B cell (primary cell): ENCODE results near the gene GLIPR1. TPM values are rescaled to one million over a fixed set of nuclear protein-coding genes. Genes with fewer than 3 reads are reported as not detected.
"Not testable (repeated sequence)": the region's sequence is repeated elsewhere in the genome, so short reads cannot be mapped to it uniquely, and the experiment has no call there.

Experiments
- ATAC-seq: fragments of 200-7000 bp; cut with Tn5 transposase; one replicate; pipeline ENCODE4 v1.10.0; 2021; ENCODE audit warnings: low read depth, mild to moderate bottlenecking, moderate number of reproducible peaks, moderate library complexity
- CTCF ChIA-PET: fragments of 350-600 bp; sonication (Branson Sonifier 250); formaldehyde crosslinking; loops from one replicate; lab custom pipeline; 2021; ENCODE audit warnings: antibody characterized with exemption, inconsistent platforms; lab: Charles Lee
- POLR2A ChIA-PET: fragments of 350-600 bp; sonication (Branson Sonifier 250); formaldehyde crosslinking; loops from one replicate; lab custom pipeline; 2021; ENCODE audit warnings: antibody characterized with exemption; lab: Charles Lee
- DNase-seq: peaks from one replicate; pipeline ENCODE4 v3.0.0; 2013
- H2AFZ ChIP-seq: 2 replicates; pipeline ENCODE4 v1.6.1; 2012; ENCODE audit warnings: mild to moderate bottlenecking, low read depth, low read length; ENCODE audit not compliant: insufficient read depth, poor library complexity, severe bottlenecking
- H3K27ac ChIP-seq, 2 donors: 1 replicate in 1 of 2; 2 replicates in 1 of 2; pipeline ENCODE4 v1.5.1; 2012 to 2013; ENCODE audit warnings: low read length in 2 of 2, mild to moderate bottlenecking in 2 of 2, moderate library complexity in 1 of 2
- H3K27me3 ChIP-seq, 4 experiments: fragments of 200-600 bp in 1 of 4; sonication (generic) in 1 of 4; replicated peaks in 1 of 4; 1 replicate in 2 of 4; 2 replicates in 2 of 4; pipeline versions ENCODE4 v1.6.1 to v1.7.0; 2013 to 2016; ENCODE audit warnings: low read length in 3 of 4, mild to moderate bottlenecking in 2 of 4, mixed read lengths in 1 of 4, moderate library complexity in 1 of 4; ENCODE audit not compliant: insufficient read depth in 4 of 4, control insufficient read depth in 3 of 4; ENCODE audit errors: control extremely low read depth in 1 of 4
- H3K36me3 ChIP-seq, 2 experiments: replicated peaks in 1 of 2; 1 replicate in 1 of 2; 2 replicates in 1 of 2; pipeline versions ENCODE4 v1.6.1 to v1.7.1; 2013; ENCODE audit warnings: low read length in 1 of 2; ENCODE audit not compliant: insufficient read depth in 2 of 2, control insufficient read depth in 1 of 2; ENCODE audit errors: control extremely low read depth in 1 of 2, extremely low read depth in 1 of 2
- H3K4me1 ChIP-seq, 2 donors: fragments of 200-600 bp in 1 of 2; sonication (generic) in 1 of 2; 1 replicate in 1 of 2; 2 replicates in 1 of 2; pipeline versions ENCODE4 v1.5.1 to v1.6.1; 2013 to 2017; ENCODE audit warnings: low read length in 2 of 2; ENCODE audit not compliant: control insufficient read depth in 2 of 2, insufficient read depth in 2 of 2
- H3K4me2 ChIP-seq: replicated peaks from 2 replicates; pipeline ENCODE3; 2012; ENCODE audit warnings: mild to moderate bottlenecking, low read depth, low read length; ENCODE audit not compliant: poor library complexity, severe bottlenecking
- H3K4me3 ChIP-seq, 5 experiments: fragments of 200-600 bp in 1 of 5; sonication (generic) in 1 of 5; 1 replicate in 3 of 5; 2 replicates in 2 of 5; pipeline versions ENCODE4 v1.5.1 to v1.7.0; 2011 to 2016; ENCODE audit warnings: low read length in 4 of 5, mild to moderate bottlenecking in 4 of 5, low read depth in 2 of 5, control low read depth in 1 of 5, moderate library complexity in 1 of 5; ENCODE audit not compliant: insufficient read depth in 1 of 5; ENCODE audit errors: control extremely low read depth in 1 of 5, extremely low read depth in 1 of 5
- H3K79me2 ChIP-seq: fragments of 200-600 bp; sonication (generic); one replicate; pipeline ENCODE4 v1.6.0; 2016; ENCODE audit warnings: low read length; ENCODE audit not compliant: control insufficient read depth, insufficient read depth
- H3K9ac ChIP-seq: fragments of 200-600 bp; sonication (generic); 2 replicates; pipeline ENCODE4 v1.6.1; 2017; ENCODE audit warnings: mild to moderate bottlenecking, low read length, moderate library complexity
- H3K9me3 ChIP-seq, 3 donors: one replicate each; pipeline versions ENCODE4 v1.6.1 to v1.7.1; 2013; ENCODE audit warnings: low read length in 2 of 3; ENCODE audit not compliant: control insufficient read depth in 2 of 3, insufficient read depth in 1 of 3; ENCODE audit errors: control extremely low read depth in 1 of 3
- H4K20me1 ChIP-seq: 2 replicates; pipeline ENCODE4 v1.6.0; 2012; ENCODE audit warnings: mild to moderate bottlenecking, low read length; ENCODE audit not compliant: insufficient read depth, control insufficient read depth, poor library complexity, severe bottlenecking
- H3K27ac Mint-ChIP-seq: one replicate; pipeline ENCODE4 v1.8.0; 2021; ENCODE audit warnings: mixed read lengths
- H3K27me3 Mint-ChIP-seq: one replicate; pipeline ENCODE4 v1.8.0; 2021; ENCODE audit warnings: mixed read lengths
- H3K4me1 Mint-ChIP-seq: one replicate; pipeline ENCODE4 v1.8.0; 2021; ENCODE audit warnings: mixed read lengths
- H3K4me3 Mint-ChIP-seq: one replicate; pipeline ENCODE4 v1.8.0; 2021; ENCODE audit warnings: mixed read lengths
- H3K9me3 Mint-ChIP-seq: one replicate; pipeline ENCODE4 v1.8.0; 2022; ENCODE audit warnings: mixed read lengths; ENCODE audit not compliant: insufficient read depth
- EZH2 ChIP-seq: IDR thresholded peaks from 2 replicates; pipeline ENCODE4 v1.6.1; 2012; ENCODE audit warnings: borderline replicate concordance, low read depth, mild to moderate bottlenecking, moderate library complexity, low read length; ENCODE audit not compliant: insufficient read depth, poor library complexity, severe bottlenecking
- WGBS: methylation state at CpG from one replicate; pipeline ENCODE4 v1.1.5; 2013; ENCODE audit warnings: missing lambda C conversion rate; ENCODE audit not compliant: insufficient coverage; 5-methylcytosine and 5-hydroxymethylcytosine counted together
- intact Hi-C: fragments of 100-400 bp; cut with micrococcal nuclease; formaldehyde crosslinking; loops from one replicate; pipeline ENCODE4 v1.10.0; 2022
- polyA plus RNA-seq: library from polyadenylated mRNA; depleted of rRNA; stranded (reverse); fragments of >200 nt; gene quantifications from 2 replicates; pipeline ENCODE4 v1.2.3, GENCODE V29; 2012
- total RNA-seq, 2 donors: library from RNA; stranded (reverse); fragments of 120-200 nt in 1 of 2; gene quantifications; 1 replicate in 1 of 2; 2 replicates in 1 of 2; pipeline versions ENCODE4 v1.2.3 to v1.2.4, GENCODE V29; 2013 to 2022
- TF ChIP-seq, protein P1 (sequence below): fragments of 200-600 bp; IDR thresholded peaks from one replicate; pipeline ENCODE4 v1.8.0; 2022; ENCODE audit warnings: antibody characterized with exemption, mild to moderate bottlenecking

Gene GLIPR1
- total and polyA plus RNA-seq, 2 donors (not counting 1 experiment from before 2014, with no cell fraction given): 52.3 to 117 TPM

GRCh38 chr12:75444429-75445136 lies 36.0 kb upstream of the GLIPR1 start:
- DNase-seq (no peak), ATAC-seq (no peak)
- Mint-ChIP-seq H3K27me3 (peaks cover 18% of the 10 kb centered on the region), H3K27ac (no peak overlapping the region), H3K4me3 (no peak overlapping the region), H3K4me1 (no peaks in the 10 kb centered on the region), H3K9me3 (peaks cover 2% of the 10 kb centered on the region)
- Histone ChIP-seq H3K79me2 (no peaks in the 10 kb centered on the region), H3K4me1 (no peaks in the 10 kb centered on the region), H3K4me2 (no peak overlapping the region), H3K27ac (no peak overlapping the region), H3K9me3 (peaks cover 0 to 5% (median 2%) of the 10 kb centered on the region in 3 donors), H3K36me3 (no peaks in the 10 kb centered on the region), H2AFZ (no peak overlapping the region), H3K4me3 (no peak overlapping the region), H3K9ac (no peak overlapping the region), H3K27me3 (no peaks in the 10 kb centered on the region), H4K20me1 (no peaks in the 10 kb centered on the region)
- no peak for TF ChIP-seq EZH2
- TF ChIP-seq, protein P1, sequence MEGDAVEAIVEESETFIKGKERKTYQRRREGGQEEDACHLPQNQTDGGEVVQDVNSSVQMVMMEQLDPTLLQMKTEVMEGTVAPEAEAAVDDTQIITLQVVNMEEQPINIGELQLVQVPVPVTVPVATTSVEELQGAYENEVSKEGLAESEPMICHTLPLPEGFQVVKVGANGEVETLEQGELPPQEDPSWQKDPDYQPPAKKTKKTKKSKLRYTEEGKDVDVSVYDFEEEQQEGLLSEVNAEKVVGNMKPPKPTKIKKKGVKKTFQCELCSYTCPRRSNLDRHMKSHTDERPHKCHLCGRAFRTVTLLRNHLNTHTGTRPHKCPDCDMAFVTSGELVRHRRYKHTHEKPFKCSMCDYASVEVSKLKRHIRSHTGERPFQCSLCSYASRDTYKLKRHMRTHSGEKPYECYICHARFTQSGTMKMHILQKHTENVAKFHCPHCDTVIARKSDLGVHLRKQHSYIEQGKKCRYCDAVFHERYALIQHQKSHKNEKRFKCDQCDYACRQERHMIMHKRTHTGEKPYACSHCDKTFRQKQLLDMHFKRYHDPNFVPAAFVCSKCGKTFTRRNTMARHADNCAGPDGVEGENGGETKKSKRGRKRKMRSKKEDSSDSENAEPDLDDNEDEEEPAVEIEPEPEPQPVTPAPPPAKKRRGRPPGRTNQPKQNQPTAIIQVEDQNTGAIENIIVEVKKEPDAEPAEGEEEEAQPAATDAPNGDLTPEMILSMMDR: no peak
- 83% methylated on average over 3 of the region's 6 CpGs for WGBS
- POLR2A ChIA-PET: no interaction called here
- CTCF ChIA-PET: interaction anchor here (1.0 kb wide), 1 partner anchor 82 kb away, joined by 3 read pairs; no protein-coding TSS in a partner anchor
- intact Hi-C loops: no loop called here

GRCh38 chr12:75445137-75445507 lies 35.4 kb upstream of the GLIPR1 start:
- H3K4me3 Mint-ChIP-seq, H3K9ac ChIP-seq, H3K9me3 ChIP-seq, intact Hi-C loops, H3K9me3 Mint-ChIP-seq, ATAC-seq, H3K4me1 ChIP-seq, H3K36me3 ChIP-seq, H2AFZ ChIP-seq, H3K27ac Mint-ChIP-seq, H3K4me1 Mint-ChIP-seq, H3K27ac ChIP-seq, H3K79me2 ChIP-seq, DNase-seq, H3K4me2 ChIP-seq, POLR2A ChIA-PET, H4K20me1 ChIP-seq, H3K27me3 ChIP-seq, H3K4me3 ChIP-seq: not testable (repeated sequence)
- 41% methylated on average over 4 of the region's 7 CpGs for WGBS
- H3K27me3 Mint-ChIP-seq: peaks cover 18% of the 10 kb centered on the region
- CTCF ChIA-PET: interaction anchor here (1.0 kb wide), 1 partner anchor 82 kb away, joined by 3 read pairs; no protein-coding TSS in a partner anchor
